ENCODE data around the gene HMOX1.

GRCh38 chr22:35436421-35436820 lies 55.5 kb downstream of the HMOX1 start:
- TF ChIP-seq POLR2A (IDR thresholded peaks at IDR 0.05) (no peak), CTCF (IDR thresholded peaks at IDR 0.05) (no peak), EP300 (IDR thresholded peaks at IDR 0.05; ENCODE audit: low read depth) (no peak), POLR2AphosphoS5 (IDR thresholded peaks at IDR 0.05) (no peak)

All from transverse colon (tissue), 4 donors.